K562 (cell line): ENCODE results near the gene LBP. TPM values are rescaled to one million over a fixed set of nuclear protein-coding genes. Genes with fewer than 3 reads are reported as not detected.

Source experiments
- COPS2 ChIP-seq: fragments of 450-650 bp; conservative IDR thresholded peaks from 2 replicates; pipeline ENCODE4 v1.6.1; 2016; ENCODE audit warnings: mild to moderate bottlenecking, moderate library complexity
- EHMT2 ChIP-seq: fragments of 450-650 bp; IDR thresholded peaks from 2 replicates; pipeline ENCODE4 v1.6.1; 2018; ENCODE audit warnings: antibody characterized with exemption
- FOXA1 ChIP-seq: fragments of 450-650 bp; IDR thresholded peaks from 2 replicates; pipeline ENCODE4 v1.6.1; 2016; ENCODE audit warnings: mild to moderate bottlenecking, borderline replicate concordance
- HEY1 ChIP-seq: fragments of 250-450 bp; sonication (Bioruptor Pico); IDR thresholded peaks from 2 replicates; pipeline ENCODE4 v1.5.0; 2020; ENCODE audit warnings: mild to moderate bottlenecking, moderate library complexity, borderline replicate concordance
- HNRNPH1 ChIP-seq: fragments of 200-400 bp; formaldehyde crosslinking; optimal IDR thresholded peaks from 2 replicates; pipeline ENCODE3; 2017; ENCODE audit warnings: low read depth, mild to moderate bottlenecking, low read length, moderate library complexity
- MAFF ChIP-seq: IDR thresholded peaks from 2 replicates; pipeline ENCODE4 v1.6.1; 2012; ENCODE audit warnings: low read length, improper control_type of control experiment
- MCM5 ChIP-seq: fragments of 450-650 bp; IDR thresholded peaks from 2 replicates; pipeline ENCODE4 v1.6.1; 2016; ENCODE audit warnings: low read depth
- NCOA6 ChIP-seq: fragments of 450-650 bp; IDR thresholded peaks from 2 replicates; pipeline ENCODE4 v1.6.1; 2017; ENCODE audit warnings: mild to moderate bottlenecking
- PHB ChIP-seq: fragments of 250-450 bp; sonication (Bioruptor Pico); IDR thresholded peaks from 2 replicates; pipeline ENCODE4 v1.5.0; 2021
- PHF20 ChIP-seq: fragments of 450-650 bp; IDR thresholded peaks from 2 replicates; pipeline ENCODE4 v1.6.1; 2018; ENCODE audit not compliant: partially characterized antibody
- PTBP1 ChIP-seq: fragments of 200-400 bp; formaldehyde crosslinking; IDR thresholded peaks from 2 replicates; pipeline ENCODE4 v1.6.1; 2017; ENCODE audit warnings: low read depth, low read length
- PYGO2 ChIP-seq: fragments of 450-650 bp; IDR thresholded peaks from 2 replicates; pipeline ENCODE4 v1.6.1; 2016; ENCODE audit warnings: mild to moderate bottlenecking, missing genetic modification characterization, moderate library complexity, missing compliant biosample characterization
- SMARCA4 ChIP-seq: fragments of 450-650 bp; IDR thresholded peaks from 2 replicates; pipeline ENCODE4 v1.6.1; 2016
- SMARCE1 ChIP-seq: fragments of 450-650 bp; IDR thresholded peaks from 2 replicates; pipeline ENCODE4 v1.7.1; 2016; ENCODE audit warnings: mild to moderate bottlenecking
- SOX6 ChIP-seq: fragments of 450-650 bp; IDR thresholded peaks from 2 replicates; pipeline ENCODE4 v1.6.1; 2014; ENCODE audit warnings: mild to moderate bottlenecking
- TSC22D4 ChIP-seq: fragments of 450-650 bp; IDR thresholded peaks from 2 replicates; pipeline ENCODE4 v1.6.1; 2016; ENCODE audit warnings: missing genetic modification characterization, missing biosample characterization, control low read depth
- YY1 ChIP-seq, 3 experiments: IDR thresholded peaks; 2 replicates each; pipeline ENCODE4 v1.6.1; 2011; ENCODE audit warnings: low read length in 2 of 3, mild to moderate bottlenecking in 2 of 3, moderate library complexity in 2 of 3, borderline replicate concordance in 1 of 3, control low read depth in 1 of 3, low read depth in 1 of 3; ENCODE audit not compliant: insufficient read depth in 3 of 3, insufficient replicate concordance in 2 of 3, control insufficient read depth in 1 of 3, insufficient read length in 1 of 3; ENCODE audit errors: extremely low read depth in 1 of 3
- ZNF311 ChIP-seq: fragments of 250-450 bp; sonication (Bioruptor Pico); IDR thresholded peaks from 2 replicates; pipeline ENCODE4 v1.4.0; 2020; ENCODE audit warnings: mild to moderate bottlenecking, moderate library complexity
- ZNF324 ChIP-seq: fragments of 250-450 bp; sonication (Bioruptor Pico); IDR thresholded peaks from 2 replicates; pipeline ENCODE4 v1.4.0; 2020; ENCODE audit warnings: mild to moderate bottlenecking
- polyA plus RNA-seq, 8 experiments: library from polyadenylated mRNA; depleted of rRNA in 4 of 8; stranded (reverse) in 5 of 8; unstranded in 3 of 8; fragments of >200 nt; fragmentation: Nextera tagmentation in 2 of 8; fragmentation: Illumina TruSeq in 1 of 8; extraction: Ambion mirVana in 2 of 8; extraction: Trizol in 1 of 8; gene quantifications; 2 replicates each; pipeline versions ENCODE4 v1.2.1 to v1.2.3, GENCODE V29; 2011 to 2014; ENCODE audit warnings: inconsistent platforms in 1 of 8, missing spikeins in 1 of 8
- total RNA-seq, 7 experiments: library from RNA; depleted of rRNA in 6 of 7; stranded (reverse); fragments of >200 nt in 6 of 7; fragmentation: Illumina TruSeq in 2 of 7; extraction: Trizol in 2 of 7; gene quantifications; 2 replicates each; pipeline versions ENCODE4 v1.2.1 to v1.2.3, GENCODE V29; 2011 to 2021; ENCODE audit warnings: low replicate concordance in 1 of 7
- TF ChIP-seq, protein P1 (sequence below): fragments of 450-650 bp; IDR thresholded peaks from 2 replicates; pipeline ENCODE4 v1.6.1; 2016; ENCODE audit warnings: low read depth, mild to moderate bottlenecking, moderate library complexity
- TF ChIP-seq, protein P2 (sequence below), 2 experiments: fragments of 250-450 bp in 1 of 2; fragments of 450-650 bp in 1 of 2; sonication (Bioruptor Pico) in 1 of 2; IDR thresholded peaks; 2 replicates each; pipeline versions ENCODE4 v1.6.1 to v1.8.0; 2016 to 2021; ENCODE audit warnings: mild to moderate bottlenecking in 2 of 2, moderate library complexity in 2 of 2, missing compliant biosample characterization in 1 of 2, missing genetic modification characterization in 1 of 2
- TF ChIP-seq, protein P3 (sequence below): fragments of 250-450 bp; sonication (Bioruptor Pico); IDR thresholded peaks from 2 replicates; pipeline ENCODE4 v1.5.0; 2021; ENCODE audit warnings: mild to moderate bottlenecking, moderate library complexity
- TF ChIP-seq, protein P4 (sequence below): fragments of 250-450 bp; sonication (Bioruptor Pico); IDR thresholded peaks from 2 replicates; pipeline ENCODE4 v1.5.0; 2021; ENCODE audit warnings: mild to moderate bottlenecking, borderline replicate concordance

Gene LBP
- total and polyA plus RNA-seq, 9 of the 15 experiments (the other 6 are each of a cell fraction or from before 2014, with no cell fraction given): 0.06 to 0.31 (median 0.09) TPM; not detected in 3

DNA sequence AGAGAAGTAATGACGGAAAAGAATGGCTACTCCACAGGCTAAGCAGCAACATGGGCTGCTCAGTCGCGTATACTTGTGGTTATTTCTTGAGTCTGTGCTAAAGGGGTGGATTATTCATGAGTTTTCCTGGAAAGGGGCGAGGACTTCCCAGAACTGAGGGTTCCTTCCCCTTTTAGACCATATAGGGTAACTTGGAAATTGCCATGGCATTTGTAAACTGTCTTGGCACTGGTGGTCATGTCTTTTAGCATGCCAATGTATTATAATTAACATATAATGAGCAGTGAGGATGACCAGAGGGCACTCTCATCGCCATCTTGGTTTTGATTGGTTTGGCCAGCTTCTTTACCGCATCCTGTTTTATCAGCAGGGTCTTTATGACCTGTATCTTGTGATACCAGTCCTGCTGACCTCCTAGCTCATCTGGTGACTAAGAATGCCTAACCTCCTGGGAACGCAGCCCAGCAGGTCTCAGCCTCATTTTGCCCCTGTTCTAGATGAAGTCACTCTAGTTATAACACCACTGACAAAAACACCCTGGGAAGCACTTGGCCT lies 11.4 kb downstream of the LBP start (continued):
- TF ChIP-seq, protein P1, sequence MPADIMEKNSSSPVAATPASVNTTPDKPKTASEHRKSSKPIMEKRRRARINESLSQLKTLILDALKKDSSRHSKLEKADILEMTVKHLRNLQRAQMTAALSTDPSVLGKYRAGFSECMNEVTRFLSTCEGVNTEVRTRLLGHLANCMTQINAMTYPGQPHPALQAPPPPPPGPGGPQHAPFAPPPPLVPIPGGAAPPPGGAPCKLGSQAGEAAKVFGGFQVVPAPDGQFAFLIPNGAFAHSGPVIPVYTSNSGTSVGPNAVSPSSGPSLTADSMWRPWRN: no peak
- TF ChIP-seq, protein P2, sequence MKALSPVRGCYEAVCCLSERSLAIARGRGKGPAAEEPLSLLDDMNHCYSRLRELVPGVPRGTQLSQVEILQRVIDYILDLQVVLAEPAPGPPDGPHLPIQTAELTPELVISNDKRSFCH (CRISPR knock-in tag; IDR thresholded peaks at IDR 0.05): no peak
- TF ChIP-seq, protein P2 (tag; IDR thresholded peaks at IDR 0.05): peak; percentile 61; the same call in 1 of the 2 replicates
- TF ChIP-seq COPS2 (no peak), HNRNPH1 (no peak), PHB (CRISPR knock-in tag) (no peak), MCM5 (no peak), PYGO2 (tag) (no peak), TSC22D4 (tag) (no peak), NCOA6 (no peak), SMARCE1 (peak; percentile 58; the same call in 1 of the 2 replicates), HEY1 (no peak), SMARCA4 (peak; percentile 77), SOX6 (no peak), FOXA1 (no peak), PTBP1 (no peak), EHMT2 (no peak), ZNF324 (no peak), YY1 (IDR thresholded peaks at IDR 0.05; ENCODE audit: borderline replicate concordance in 1 of 3, control insufficient read depth in 1 of 3, extremely low read depth in 1 of 3, insufficient read depth in 3 of 3, insufficient read length in 1 of 3, insufficient replicate concordance in 2 of 3, low read depth in 1 of 3, low read length in 2 of 3) (no peak), PHF20 (no peak), MAFF (no peak), ZNF311 (CRISPR knock-in tag) (no peak)
- TF ChIP-seq, protein P3, sequence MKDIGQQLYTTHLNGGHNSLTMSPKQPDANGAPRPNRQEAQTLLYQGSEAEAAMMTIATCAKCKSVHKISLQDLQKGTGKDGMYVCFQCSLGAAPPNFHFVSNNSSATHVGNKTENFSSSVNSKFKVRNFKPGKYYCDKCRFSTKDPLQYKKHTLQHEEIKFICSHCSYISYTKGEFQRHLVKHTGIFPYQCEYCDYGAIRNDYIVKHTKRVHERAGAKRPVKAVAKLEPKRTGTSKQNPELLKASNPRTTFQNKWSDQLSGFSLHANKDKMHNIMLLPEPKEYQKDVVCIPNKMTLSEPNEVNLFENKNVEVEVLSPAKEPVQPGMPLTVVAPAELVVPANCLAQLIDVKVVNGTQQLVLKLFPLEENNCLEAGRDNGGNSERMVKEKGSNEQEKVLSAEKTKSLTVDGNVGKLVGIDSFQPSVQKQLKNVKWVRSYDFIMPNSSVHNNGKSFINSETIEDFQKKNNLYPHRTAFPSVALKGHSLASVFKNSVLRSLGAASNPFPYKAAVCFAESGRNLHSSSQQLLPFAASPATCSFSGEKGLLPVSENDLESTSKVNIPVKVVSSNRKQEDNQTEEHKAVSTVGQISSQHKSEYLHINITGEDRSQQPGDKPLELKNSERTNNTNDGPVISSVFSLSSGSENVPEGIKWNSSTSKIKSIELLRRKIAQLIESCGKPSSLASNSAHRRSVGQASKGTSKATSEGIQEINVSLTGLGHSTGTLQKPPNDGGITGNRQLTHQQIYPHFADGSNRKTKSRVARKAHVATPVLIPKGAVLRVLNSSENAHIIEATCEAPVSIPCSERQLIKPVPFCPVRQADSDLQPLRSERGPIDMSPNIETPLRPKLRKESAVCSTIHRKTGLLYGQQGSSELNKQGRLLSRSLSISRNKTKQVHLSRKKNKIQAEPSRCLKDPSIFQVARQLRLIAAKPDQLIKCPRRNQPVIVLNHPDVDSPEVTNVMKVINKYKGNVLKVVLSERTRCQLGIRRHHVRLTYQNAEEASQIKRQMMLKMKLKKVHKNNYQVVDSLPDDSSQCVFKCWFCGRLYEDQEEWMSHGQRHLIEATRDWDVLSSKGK: no peak
- TF ChIP-seq, protein P4, sequence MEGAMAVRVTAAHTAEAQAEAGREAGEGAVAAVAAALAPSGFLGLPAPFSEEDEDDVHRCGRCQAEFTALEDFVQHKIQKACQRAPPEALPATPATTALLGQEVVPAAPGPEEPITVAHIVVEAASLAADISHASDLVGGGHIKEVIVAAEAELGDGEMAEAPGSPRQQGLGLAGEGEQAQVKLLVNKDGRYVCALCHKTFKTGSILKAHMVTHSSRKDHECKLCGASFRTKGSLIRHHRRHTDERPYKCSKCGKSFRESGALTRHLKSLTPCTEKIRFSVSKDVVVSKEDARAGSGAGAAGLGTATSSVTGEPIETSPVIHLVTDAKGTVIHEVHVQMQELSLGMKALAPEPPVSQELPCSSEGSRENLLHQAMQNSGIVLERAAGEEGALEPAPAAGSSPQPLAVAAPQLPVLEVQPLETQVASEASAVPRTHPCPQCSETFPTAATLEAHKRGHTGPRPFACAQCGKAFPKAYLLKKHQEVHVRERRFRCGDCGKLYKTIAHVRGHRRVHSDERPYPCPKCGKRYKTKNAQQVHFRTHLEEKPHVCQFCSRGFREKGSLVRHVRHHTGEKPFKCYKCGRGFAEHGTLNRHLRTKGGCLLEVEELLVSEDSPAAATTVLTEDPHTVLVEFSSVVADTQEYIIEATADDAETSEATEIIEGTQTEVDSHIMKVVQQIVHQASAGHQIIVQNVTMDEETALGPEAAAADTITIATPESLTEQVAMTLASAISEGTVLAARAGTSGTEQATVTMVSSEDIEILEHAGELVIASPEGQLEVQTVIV (CRISPR knock-in tag): no peak
